GM21723 (cell line): ENCODE results near the gene RCAN1.
"Not testable (repeated sequence)": the region's sequence is repeated elsewhere in the genome, so short reads cannot be mapped to it uniquely, and the experiment has no call there.

Experiments
- ATAC-seq: cut with Tn5 transposase; IDR thresholded peaks from one replicate; pipeline ENCODE4 v1.9.1; 2021; ENCODE audit warnings: mild to moderate bottlenecking, moderate library complexity; ENCODE audit not compliant: unreplicated experiment

Gene RCAN1

GRCh38 chr21:34571994-34572393 is 42.9 kb downstream of the RCAN1 start:
- ATAC-seq: no peak

GRCh38 chr21:34570313-34570712 is 44.6 kb downstream of the RCAN1 start:
- ATAC-seq: no peak

DNA sequence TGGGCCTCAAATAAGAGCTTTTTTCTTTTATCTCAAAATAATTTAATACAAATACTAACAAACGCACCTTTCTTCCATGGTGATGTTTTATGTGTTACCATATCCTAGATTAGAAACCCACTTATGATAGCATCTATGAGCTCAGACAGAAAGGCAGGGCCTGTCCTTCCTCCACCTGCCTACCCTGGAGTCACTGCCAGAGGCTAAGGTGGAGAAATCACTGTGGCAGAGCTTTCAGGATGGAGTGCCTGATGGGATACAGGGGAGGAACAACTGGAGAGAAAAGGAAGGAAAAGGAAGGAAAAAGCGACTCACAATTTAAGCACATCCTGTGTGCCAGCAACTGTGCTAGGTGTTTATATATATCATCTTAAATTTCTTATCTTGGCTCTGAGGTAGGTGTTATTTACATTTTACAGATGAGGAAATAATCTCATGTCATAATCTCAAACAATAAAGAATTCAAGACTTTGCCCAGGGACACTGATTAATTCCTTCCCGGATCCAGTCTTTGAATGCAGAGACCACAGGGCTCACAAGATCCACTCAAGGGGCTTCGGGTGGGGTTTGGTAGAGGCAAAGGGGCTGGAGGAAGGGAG is 45.4 kb downstream of the RCAN1 start:
- ATAC-seq: no peak

DNA sequence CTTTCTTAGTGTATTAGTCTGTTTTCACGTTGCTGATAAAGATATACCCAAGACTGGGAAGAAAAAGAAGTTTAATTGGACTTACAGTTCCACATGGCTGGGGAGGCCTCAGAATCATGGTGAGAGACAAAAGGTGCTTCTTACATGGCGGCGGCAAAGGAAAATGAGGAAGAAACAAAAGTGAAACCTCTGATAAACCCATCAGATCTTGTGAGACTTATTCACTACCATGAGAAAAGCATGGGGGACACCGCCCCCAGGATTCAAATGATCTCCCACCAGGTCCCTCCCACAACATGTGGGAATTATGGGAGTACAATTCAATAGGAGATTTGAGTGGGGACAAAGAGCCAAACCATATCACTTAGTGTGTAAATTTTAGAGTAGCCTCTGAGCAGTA is 46.1 kb downstream of the RCAN1 start:
- ATAC-seq: not testable (repeated sequence)

DNA sequence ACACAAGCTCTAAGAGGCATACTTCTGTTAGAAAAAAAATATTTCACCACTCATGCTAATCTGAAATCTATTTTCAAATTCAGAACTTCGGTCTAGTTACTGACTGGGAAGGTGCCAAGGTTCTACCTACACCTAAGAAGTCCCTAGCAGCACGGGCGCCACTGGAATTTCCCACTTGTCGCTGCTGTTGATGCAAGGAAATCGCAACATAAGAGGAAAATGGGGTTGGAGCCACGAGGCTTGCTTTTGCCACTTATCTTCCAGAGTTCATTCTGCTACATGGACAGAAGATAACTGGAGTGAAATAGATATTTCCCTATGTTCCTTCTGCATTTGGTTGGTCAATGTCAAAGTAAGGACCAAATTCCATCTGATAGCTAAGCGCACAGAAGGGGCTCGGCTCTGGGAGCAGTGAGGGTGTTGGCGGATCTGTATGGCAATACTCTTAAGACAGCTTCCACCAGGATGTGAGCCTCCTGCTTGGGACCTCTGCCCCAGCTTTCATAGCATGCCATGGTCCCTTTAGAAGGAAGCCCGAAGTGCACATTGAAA is 47.2 kb downstream of the RCAN1 start:
- ATAC-seq: no peak

DNA sequence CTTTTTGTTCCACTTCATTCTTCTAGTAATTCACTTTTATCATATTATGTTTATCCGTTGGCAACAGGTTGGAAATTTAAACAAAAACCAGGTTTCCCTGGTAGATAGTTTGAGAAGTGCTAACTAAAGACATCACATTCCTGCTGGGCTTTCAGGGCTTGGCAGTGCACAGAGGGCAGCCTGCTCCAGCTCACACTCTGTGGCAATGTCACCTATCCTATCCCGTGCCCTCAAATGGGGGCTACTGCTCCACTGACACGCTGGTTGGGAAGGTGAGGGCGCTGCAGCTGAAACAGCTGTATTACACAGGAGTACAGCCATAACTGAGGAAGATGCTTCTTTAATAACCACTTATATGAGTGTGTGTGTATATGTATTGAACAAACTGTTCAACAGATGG is 49.7 kb downstream of the RCAN1 start:
- no peak for ATAC-seq

- ATAC-seq: not testable (repeated sequence)
These were observed 51.5 kb downstream of the RCAN1 start for GRCh38 chr21:34563370-34563769.

DNA sequence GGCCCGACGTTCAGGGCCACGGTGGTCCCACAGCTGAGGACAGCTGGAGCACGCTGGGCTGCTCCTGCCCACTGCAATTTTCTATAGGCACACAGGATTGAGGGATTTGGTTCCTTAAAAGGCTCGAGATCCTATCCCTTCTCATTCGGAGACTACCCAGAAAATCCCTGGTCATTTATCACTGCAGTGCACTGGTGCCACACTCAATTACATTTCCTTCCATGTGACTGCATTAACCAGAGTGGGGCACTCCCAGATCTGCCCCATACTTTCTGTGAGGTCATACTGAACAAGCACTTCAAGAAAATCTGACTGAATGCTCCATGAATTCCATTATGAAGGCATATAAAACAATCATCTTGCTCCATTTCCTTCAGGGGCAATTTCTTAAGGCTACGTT is 53.1 kb downstream of the RCAN1 start:
- ATAC-seq: no peak

DNA sequence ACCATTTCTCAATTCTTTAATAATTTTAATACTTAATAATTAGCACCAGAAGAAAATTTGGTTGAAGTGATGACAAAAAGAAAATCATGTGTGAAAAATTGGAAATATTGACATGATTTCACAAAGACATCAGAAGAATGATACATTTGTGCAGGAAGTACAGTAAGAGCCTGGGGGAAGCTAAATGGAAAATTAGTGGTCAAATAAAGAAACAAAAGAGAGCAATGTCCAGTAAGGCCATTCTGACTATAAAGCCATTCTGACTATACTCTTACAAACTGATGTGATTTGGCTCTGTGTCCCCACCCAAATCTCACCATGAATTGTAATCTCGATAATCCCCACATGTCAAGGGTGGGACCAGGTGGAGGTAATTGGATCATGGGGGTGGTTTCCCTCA is 54.3 kb downstream of the RCAN1 start:
- no peak for ATAC-seq

GRCh38 chr21:34560021-34560420 is 54.9 kb downstream of the RCAN1 start:
- ATAC-seq: no peak

GRCh38 chr21:34559089-34559631 is 55.8 kb downstream of the RCAN1 start:
- no peak for ATAC-seq

GRCh38 chr21:34558166-34558565 is 56.7 kb downstream of the RCAN1 start:
- no peak for ATAC-seq

- ATAC-seq: no peak
These were observed 57.7 kb downstream of the RCAN1 start for GRCh38 chr21:34557261-34557660.

- not testable (repeated sequence) for ATAC-seq
These were observed 60.2 kb downstream of the RCAN1 start for GRCh38 chr21:34554670-34555069.

- no peak for ATAC-seq
These were observed 60.7 kb downstream of the RCAN1 start for GRCh38 chr21:34554227-34554626.

- no peak for ATAC-seq
These were observed 61.6 kb downstream of the RCAN1 start for GRCh38 chr21:34553151-34553952.

GRCh38 chr21:34552360-34553098 is 62.4 kb downstream of the RCAN1 start:
- ATAC-seq: no peak

DNA sequence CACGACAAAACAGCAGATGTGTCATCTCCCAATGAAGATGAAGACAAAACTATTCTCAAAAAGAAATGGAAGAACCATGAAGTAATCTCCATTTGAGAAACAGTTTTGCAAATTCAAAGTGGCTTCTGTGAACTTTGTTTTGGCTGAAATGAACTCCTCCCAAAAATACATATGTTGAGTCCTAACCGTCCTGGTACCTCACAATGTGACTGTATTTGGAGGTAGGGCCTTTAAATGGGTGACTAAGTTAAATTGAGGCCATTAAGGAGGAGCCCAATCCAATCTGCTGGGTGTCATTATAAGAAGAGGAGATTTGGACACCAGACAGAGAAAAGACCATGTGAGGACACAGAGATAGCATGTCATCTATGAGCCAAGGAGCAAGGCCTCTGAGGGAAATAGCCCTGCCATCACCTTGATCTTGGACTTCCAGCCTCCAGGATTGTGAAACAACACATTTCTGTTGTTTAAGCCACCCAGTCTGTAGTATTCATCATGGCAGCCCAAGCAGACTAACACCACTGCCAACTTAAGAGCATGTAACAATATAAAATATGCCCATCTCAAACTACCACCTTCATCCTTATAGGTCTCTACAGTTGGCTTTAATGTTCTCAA is 64.6 kb downstream of the RCAN1 start:
- ATAC-seq: no peak

- no peak for ATAC-seq
These were observed 66.0 kb downstream of the RCAN1 start for GRCh38 chr21:34548781-34549376.

DNA sequence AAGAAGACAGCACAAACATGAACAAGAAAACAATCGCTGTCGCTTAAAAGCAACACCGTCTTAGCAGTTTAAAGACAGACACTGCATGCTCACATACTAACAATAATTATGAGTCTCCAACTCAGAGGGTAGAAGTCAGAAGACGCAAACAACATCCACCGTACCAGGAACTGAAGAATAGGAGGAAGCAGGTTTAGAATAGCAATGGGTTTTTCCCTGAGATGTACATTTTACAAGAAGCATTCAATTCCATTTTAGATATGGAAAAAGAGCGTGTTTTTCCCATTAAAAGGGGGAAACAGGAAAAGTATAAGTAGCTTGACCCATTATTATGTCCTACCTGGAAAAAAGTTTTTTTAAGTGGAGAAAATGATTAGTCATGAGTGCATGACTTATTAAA is 68.4 kb downstream of the RCAN1 start:
- ATAC-seq: no peak
